DMS114 treated with DMSO at 0.1 percent for 48 hours (cell line): Measurements from ENCODE around the gene SRPK1.
"Not testable (repeated sequence)": the region's sequence is repeated elsewhere in the genome, so short reads cannot be mapped to it uniquely, and the experiment has no call there.

Source experiments
- DNase-seq: peaks from one replicate; lab custom pipeline; 2025; ENCODE audit not compliant: unreplicated experiment; lab: John Stamatoyannopoulos, UW

Gene SRPK1

DNA sequence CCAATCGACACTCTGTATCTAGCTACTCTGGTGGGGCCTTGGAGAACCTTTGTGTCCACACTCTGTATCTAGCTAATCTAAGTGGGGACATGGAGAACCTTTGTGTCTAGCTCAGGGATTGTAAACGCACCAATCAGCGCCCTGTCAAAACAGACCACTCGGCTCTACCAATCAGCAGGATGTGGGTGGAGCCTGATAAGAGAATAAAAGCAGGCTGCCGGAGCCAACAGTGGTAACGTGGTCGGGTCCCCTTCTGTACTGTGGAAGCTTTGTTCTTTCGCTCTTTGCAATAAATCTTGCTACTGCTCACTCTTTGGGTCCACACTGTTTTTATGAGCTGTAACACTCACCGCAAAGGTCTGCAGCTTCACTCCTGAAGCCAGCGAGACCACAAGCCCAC, 11.0 kb upstream of the SRPK1 start:
- DNase-seq: not testable (repeated sequence)

DNA sequence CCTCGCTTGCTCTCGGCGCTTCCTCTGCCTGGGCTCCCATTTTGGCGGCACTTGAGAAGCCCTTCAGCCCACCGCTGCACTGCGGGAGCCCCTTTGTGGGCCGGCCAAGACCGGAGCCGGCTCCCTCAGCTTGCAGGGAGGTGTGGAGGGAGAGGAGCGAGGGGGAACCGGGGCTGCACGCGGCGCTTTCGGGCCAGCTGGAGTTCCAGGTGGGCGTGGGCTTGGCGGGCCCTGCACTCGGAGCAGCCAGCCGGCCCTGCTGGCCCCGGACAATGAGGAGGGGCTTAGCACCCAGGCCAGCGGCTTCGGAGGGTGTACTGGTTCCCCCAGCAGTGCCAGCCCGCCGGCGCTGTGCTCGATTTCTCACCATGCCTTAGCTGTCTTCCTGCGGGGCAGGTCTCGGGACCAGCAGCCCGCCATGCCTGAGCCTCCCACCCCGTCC, 10.2 kb upstream of the SRPK1 start:
- no peak for DNase-seq

DNA sequence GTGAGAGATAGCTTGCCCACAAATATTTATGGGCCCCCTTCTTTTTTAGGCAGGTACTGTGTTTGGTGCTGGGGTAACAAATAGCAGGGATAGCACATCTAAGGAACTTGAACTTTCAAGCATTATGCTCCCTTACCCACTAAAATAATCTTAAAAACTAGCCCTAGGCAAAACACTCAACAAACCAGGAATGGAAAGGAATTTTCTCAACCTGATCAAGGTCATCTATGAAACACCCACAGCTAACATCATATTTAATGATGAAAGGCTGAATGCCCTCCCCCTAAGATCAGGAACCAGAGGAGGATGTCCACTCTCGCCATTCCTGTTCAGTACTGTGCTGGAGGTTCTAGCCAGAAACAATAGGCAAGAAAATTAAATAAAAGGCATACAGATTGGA, 8.7 kb upstream of the SRPK1 start:
- no peak for DNase-seq

DNA sequence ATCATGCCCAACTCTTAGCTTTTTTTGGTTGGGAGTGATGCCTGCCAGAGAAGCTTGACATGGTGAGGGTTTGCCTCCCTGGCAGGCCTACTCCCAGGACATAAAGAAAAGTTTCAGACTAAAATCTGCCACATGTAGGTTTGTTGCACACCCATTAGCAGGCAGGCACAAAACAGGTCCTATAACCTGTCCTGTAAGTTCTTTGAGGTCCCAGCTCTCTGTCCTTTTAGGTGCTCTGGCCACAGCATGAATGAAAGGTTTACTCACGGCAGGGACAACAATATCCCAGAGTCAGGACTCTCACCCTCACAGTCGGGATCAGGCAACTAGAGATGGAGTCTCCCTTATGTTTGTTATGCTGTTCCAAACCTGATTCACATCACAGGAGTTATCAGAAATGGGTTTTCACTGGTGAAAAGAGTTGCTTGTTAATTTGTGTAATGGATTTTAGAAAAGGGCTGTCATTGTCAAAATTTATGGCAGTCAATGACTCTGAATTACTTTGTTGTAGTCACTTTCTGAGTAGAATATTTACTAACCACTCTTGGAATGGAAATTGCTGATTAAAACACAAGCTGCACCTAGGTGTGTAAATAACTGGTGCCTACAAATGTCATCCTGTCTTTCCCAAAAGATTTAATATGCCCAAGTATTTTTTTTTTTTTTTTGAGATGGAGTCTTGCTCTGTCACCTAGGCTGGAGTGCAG, 5.8 kb upstream of the SRPK1 start:
- DNase-seq: no peak

- no peak for DNase-seq
These were observed 5.1 kb upstream of the SRPK1 start for GRCh38 chr6:35925961-35926360.

GRCh38 chr6:35924146-35924545, 3.2 kb upstream of the SRPK1 start:
- no peak for DNase-seq

GRCh38 chr6:35922139-35922554, 1.2 kb upstream of the SRPK1 start:
- no peak for DNase-seq

GRCh38 chr6:35919827-35920751, 809 bp downstream of the SRPK1 start:
- DNase-seq: peak; percentile 28

DNA sequence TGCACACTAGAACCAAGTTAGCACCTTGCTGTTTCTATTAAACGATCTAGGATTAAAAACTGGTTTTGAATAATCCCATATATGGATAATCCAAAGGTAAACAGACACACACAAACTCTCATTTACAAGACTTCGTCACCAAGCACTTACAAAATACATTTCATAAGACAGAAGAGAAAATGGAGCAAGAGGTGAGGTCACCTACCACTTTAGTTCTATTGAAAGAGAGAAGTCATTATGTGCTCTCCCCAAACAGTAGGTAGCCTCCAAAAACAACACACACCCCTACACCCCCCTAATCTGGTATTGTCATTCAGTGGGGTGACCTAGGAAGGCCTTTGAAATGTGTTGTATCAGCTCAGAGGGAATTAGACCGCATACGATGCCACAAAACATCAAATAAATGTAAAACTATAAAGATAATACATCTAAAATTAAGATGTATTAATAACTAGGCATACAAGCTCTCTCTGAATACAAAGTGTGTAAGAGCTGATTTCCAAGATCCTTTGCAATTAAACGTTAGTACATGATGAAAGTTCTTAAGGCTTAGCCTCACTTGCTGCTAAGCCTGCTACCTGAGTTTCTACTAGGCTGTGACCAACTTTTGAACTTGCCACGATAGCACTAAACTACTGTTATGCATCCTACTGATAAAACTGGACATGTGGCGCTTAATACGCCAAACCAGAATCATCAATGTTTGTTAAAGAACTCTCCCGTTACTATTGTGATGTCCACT, 1.6 kb downstream of the SRPK1 start:
- no peak for DNase-seq

- not testable (repeated sequence) for DNase-seq
These were observed 4.0 kb downstream of the SRPK1 start for GRCh38 chr6:35916893-35917292.

GRCh38 chr6:35916056-35916455, 4.8 kb downstream of the SRPK1 start:
- DNase-seq: no peak

DNA sequence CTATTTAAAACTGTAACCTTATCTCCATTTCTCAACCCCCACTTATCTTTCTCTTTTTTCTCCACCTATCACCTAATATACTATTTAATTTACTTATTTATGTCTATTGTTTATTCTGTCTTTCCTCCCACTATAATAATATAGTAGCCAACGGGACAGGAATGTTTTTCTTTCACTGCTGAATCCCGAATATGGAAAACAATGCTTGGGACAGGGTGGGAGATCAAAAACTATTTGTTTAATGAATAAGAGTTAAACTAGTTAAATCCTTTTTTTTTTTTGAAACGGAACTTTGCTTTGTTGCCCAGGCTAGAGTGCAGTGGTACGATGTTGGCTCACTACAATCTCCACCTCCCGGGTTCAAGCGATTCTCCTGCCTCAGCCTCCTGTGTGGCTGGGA, 6.4 kb downstream of the SRPK1 start:
- no peak for DNase-seq

DNA sequence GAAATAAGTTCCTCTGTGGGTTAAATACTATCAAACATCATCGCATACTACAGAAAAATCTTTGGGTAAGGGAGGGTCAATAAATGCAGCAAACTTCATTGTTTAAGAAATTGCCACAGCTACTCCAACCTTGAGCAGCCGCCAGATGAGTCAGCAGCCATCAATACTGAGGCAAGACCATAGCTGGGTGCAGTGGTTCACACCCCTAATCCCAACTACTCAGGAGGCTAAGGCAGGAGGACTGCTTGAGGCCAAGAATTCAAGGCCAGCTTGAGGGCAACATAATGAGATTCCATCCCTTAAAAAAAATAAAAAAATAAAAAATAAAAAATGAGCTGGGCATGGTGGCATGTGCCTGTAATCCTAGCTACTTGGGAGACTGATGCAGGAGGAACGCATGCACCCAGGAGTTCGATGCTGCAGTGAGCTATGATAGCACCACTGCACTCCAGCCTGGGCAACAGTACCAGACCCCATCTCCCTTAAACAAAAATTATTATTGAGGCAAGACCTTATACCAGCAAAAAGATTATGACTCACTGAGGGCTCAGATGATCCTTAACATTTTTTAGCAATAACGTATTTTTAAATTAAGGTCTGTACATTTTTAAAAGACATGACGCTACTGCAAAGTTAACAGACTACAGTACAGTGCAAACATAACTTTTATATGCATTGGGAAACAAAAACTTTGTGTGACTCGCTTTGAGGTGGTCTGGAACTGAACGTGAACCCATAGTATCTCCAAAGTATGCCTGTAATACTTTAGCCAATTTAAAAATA, 8.8 kb downstream of the SRPK1 start:
- DNase-seq: no peak

- DNase-seq: not testable (repeated sequence)
These were observed 11.3 kb downstream of the SRPK1 start for GRCh38 chr6:35909571-35909970.

DNA sequence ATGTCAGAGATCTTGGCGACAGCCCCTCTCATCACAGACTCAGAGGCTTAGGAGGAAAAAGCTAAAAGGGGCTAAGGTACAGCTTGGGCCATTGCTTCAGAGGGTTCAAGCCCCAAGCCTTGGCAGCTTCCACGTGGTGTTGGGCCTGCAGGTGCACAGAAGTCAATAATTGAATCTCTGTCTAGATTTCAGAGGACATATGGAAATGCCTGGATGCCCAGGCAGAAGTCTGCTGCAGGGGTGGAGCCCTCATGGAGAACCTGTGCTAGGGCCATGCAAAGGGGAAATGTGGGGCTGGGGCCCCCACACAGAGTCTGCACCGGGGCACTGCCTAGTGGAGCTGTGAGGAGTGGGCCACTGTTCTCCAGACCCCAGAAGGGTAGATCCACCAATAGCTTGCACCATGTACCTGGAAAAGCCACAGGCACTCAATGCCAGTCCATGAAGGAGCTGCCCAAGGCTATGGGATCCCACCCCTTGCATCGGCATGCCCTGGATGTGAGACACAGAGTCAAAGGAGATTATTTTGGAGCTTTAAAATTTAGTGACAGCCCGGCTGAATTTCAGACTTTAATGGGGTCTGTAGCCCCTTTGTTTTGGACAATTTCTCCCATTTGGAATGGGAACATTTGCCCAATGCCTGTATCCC, 12.0 kb downstream of the SRPK1 start:
- not testable (repeated sequence) for DNase-seq

DNA sequence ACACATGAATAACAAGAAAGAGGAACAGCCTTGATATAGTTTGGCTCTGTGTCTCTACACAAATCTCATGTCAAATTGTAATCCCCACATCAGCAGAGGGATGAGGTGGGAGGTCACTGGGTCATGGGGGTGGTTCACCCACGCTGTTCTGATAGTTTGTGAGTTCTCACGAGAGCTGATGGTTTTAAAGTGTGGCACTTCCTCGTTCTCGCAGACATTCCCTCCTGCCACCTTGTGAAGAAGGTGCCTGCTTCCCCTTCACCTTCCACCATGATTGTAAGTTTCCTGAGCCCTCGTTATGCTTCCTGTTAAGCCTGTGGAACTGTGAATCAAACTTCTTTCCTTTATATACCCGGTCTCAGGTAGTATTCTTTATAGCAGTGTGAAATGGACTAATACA, 13.1 kb downstream of the SRPK1 start:
- no peak for DNase-seq

DNA sequence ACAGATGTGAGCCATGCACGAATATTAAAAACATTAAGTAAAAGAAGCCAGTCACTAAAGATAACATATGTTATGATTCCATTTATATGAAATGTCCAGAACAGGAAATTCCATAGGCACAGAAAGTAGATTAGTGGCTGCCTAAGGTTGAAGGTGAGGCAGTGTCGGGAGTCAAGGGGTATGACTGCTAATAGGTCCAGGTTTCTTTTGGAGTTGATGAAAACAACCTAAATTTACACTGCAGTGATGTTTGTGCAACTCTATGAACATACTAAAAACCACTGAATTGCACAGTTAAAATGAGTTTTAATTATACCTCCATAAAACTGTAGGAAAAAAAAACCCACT, 14.4 kb downstream of the SRPK1 start:
- DNase-seq: no peak

DNA sequence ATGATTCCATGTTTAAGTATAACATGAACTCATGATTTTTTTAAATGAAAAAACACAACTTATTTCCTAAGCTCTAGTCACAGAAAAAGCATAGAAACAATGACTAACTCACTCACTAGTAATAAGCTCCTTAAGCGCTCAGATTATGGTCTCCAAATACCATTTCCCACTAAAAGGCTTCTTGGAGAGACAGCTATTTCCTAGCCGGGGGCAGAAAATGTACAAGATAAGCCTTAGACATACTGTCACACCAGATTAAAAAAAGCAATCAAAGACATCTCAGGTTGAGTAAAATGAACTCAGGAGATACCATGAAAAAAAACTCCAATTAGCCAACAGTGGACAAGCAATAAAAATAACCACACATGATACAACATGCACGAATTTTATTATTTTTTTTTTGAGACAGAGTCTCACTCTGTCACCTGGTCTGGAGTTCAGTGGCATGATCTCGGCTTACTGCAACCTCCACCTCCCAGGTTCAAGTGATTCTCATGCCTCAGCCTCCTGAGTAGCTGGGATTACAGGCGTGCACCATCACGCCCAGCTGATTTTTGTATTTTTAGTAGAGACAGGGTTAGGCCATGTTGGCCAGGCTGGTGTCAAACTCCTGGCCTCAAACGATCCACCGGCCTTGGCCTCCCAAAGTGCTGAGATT, 14.9 kb downstream of the SRPK1 start:
- no peak for DNase-seq

DNA sequence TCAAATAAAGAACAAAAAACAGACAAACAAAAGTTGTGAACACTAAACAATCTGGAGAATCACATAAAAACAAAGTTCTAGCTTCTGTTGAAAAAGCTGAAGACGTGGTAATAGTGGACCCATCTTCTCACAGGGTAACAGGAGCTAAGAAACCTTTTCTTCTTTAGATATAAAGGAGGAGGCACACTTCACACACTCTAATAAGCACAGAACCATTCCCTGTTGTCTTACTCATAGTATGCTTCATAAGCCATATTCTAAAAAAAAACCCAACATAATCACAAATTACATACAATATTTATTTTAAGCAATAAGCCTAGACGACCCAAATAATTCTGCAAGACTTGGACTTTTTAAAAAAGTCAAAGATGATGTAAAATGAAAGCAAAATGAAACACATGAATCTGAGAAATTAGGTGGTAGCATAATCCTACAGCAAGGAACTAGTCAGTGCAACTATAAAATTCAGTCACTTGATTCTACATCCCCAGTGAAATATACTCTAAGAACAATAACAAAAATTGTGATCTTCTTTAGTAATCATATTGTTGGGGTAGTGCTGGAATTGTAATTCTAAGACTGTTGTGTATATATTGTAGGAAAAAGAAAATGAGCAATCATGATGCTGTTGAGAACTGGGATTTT, 15.6 kb downstream of the SRPK1 start:
- no peak for DNase-seq
